Dendritic cell treated with granulocyte-macrophage colony-stimulating factor and Interleukin-4, amounts not matched to agents 40 ng/mL and 50 ng/mL, for 4 days (primary cell): ENCODE results near the gene IGSF5.

Source experiments
- H3K27ac Mint-ChIP-seq: one replicate; pipeline ENCODE4 v1.8.0; 2022; ENCODE audit warnings: mild to moderate bottlenecking, mixed read lengths
- H3K27me3 Mint-ChIP-seq: one replicate; pipeline ENCODE4 v1.8.0; 2022; ENCODE audit warnings: mild to moderate bottlenecking, mixed read lengths
- H3K36me3 Mint-ChIP-seq: one replicate; pipeline ENCODE4 v1.8.0; 2022; ENCODE audit warnings: low read depth, mixed read lengths
- H3K4me1 Mint-ChIP-seq: one replicate; pipeline ENCODE4 v1.8.0; 2022; ENCODE audit warnings: low read depth, mixed read lengths
- H3K4me3 Mint-ChIP-seq: one replicate; pipeline ENCODE4 v1.8.0; 2022; ENCODE audit warnings: mild to moderate bottlenecking, moderate library complexity, mixed read lengths
- H3K9me3 Mint-ChIP-seq: one replicate; pipeline ENCODE4 v1.8.0; 2022; ENCODE audit warnings: mixed read lengths
- intact Hi-C: fragments of 100-400 bp; cut with micrococcal nuclease; formaldehyde crosslinking; loops from one replicate; pipeline ENCODE4 v1.15.0; 2022

Gene IGSF5

DNA sequence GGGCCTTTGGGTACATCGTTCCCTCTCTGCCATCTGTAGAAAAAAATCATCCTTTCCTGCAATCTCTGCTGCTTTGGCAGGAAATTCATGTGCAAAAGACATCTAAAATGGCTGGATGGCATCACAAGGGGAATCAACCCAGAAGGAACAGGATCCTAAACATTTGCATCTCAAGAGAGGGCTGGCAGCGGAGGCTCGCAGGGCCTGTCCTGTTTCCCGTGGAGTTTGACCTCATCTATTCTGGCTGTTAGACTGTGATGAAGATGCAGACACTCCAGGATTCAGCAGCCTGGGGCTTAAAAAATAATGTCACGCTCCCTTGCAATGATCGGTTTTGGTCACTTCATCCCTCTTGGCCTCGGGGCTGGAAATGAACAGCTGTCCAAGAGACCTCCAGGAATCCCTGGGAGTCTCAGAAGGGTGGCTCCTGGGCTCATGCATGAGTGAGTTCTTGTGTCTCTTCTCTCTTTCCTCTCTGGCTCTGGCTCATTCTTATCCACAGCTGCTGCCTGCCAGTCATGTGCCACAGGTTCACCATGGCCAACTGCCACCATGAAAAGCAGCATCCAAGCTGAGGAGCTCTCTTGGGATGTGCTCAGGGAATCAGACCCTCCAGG, 106.1 kb downstream of the IGSF5 start:
- no peaks in the 10 kb centered on the region for H3K9me3 Mint-ChIP-seq
- intact Hi-C loops, result no loop called here
- H3K4me3 Mint-ChIP-seq, result no peak overlapping the region
- H3K27me3 Mint-ChIP-seq, result no peaks in the 10 kb centered on the region
- H3K27ac Mint-ChIP-seq, result no peak overlapping the region
- no peaks in the 10 kb centered on the region for H3K36me3 Mint-ChIP-seq
- no peaks in the 10 kb centered on the region for H3K4me1 Mint-ChIP-seq
